ENCODE data around the gene EFNA3.

GRCh38 chr1:155060736-155061135, 17.9 kb upstream of the EFNA3 start:
- TF ChIP-seq CTCF (IDR thresholded peaks at IDR 0.05; ENCODE audit: insufficient read depth, low read length, poor library complexity, severe bottlenecking) (no peak), EZH2phosphoT487 (conservative IDR thresholded peaks at IDR 0.05; ENCODE audit: low read length) (no peak)

All from SU-DHL-6 (cell line).